GM19324 (cell line): Measurements from ENCODE around the gene MICU1.
A peak's percentile ranks its signal among the peaks of the same experiment; 100 is the strongest.
"Not testable (repeated sequence)": the region's sequence is repeated elsewhere in the genome, so short reads cannot be mapped to it uniquely, and the experiment has no call there.

Source experiments
- ATAC-seq: cut with Tn5 transposase; IDR thresholded peaks from one replicate; pipeline ENCODE4 v1.9.1; 2021; ENCODE audit warnings: mild to moderate bottlenecking, moderate library complexity; ENCODE audit not compliant: unreplicated experiment, low FRiP score

The MICU1 gene

GRCh38 chr10:72564596-72564995 is 61.3 kb downstream of the MICU1 start:
- no peak for ATAC-seq

- ATAC-seq, result peak; percentile 54
These were observed 62.4 kb downstream of the MICU1 start for GRCh38 chr10:72563327-72563932.

- no peak for ATAC-seq
These were observed 64.1 kb downstream of the MICU1 start for GRCh38 chr10:72561745-72562166.

- no peak for ATAC-seq
These were observed 68.5 kb downstream of the MICU1 start for GRCh38 chr10:72557362-72557761.

GRCh38 chr10:72552857-72553256 is 73.0 kb downstream of the MICU1 start:
- no peak for ATAC-seq

- no peak for ATAC-seq
These were observed 75.6 kb downstream of the MICU1 start for GRCh38 chr10:72550239-72550638.

- no peak for ATAC-seq
These were observed 80.3 kb downstream of the MICU1 start for GRCh38 chr10:72545546-72545945.

- not testable (repeated sequence) for ATAC-seq
These were observed 82.0 kb downstream of the MICU1 start for GRCh38 chr10:72543855-72544254.

- ATAC-seq, result no peak
These were observed 83.5 kb downstream of the MICU1 start for GRCh38 chr10:72542396-72542815.

- ATAC-seq, result no peak
These were observed 84.5 kb downstream of the MICU1 start for GRCh38 chr10:72541337-72541736.

- no peak for ATAC-seq
These were observed 85.6 kb downstream of the MICU1 start for GRCh38 chr10:72540193-72540807.

- ATAC-seq, result no peak
These were observed 86.7 kb downstream of the MICU1 start for GRCh38 chr10:72539137-72539536.

- no peak for ATAC-seq
These were observed 100.2 kb downstream of the MICU1 start for GRCh38 chr10:72525689-72526088.

GRCh38 chr10:72525277-72525676 is 100.6 kb downstream of the MICU1 start:
- no peak for ATAC-seq

GRCh38 chr10:72524489-72524888 is 101.4 kb downstream of the MICU1 start:
- no peak for ATAC-seq

GRCh38 chr10:72523932-72524396 is 101.9 kb downstream of the MICU1 start:
- ATAC-seq, result no peak

GRCh38 chr10:72523062-72523461 is 102.8 kb downstream of the MICU1 start:
- ATAC-seq, result no peak

GRCh38 chr10:72517244-72517643 is 108.6 kb downstream of the MICU1 start:
- ATAC-seq, result no peak

- no peak for ATAC-seq
These were observed 110.4 kb downstream of the MICU1 start for GRCh38 chr10:72515455-72515854.

GRCh38 chr10:72513910-72514309 is 112.0 kb downstream of the MICU1 start:
- ATAC-seq, result no peak

- ATAC-seq, result no peak
These were observed 114.4 kb downstream of the MICU1 start for GRCh38 chr10:72511459-72511858.

GRCh38 chr10:72509941-72510340 is 115.9 kb downstream of the MICU1 start:
- no peak for ATAC-seq
